ENCODE measurements around the gene SDHB. TPM values are rescaled to one million over a fixed set of nuclear protein-coding genes. Genes with fewer than 3 reads are reported as not detected.
A peak's percentile ranks its signal among the peaks of the same experiment; 100 is the strongest.

Gene SDHB
- 100 to 1,000 TPM in 1 of 4 donors, 10 to 100 TPM in 3; 77.6 to 154 (median 86.2) TPM for total RNA-seq

- TF ChIP-seq, protein P1, sequence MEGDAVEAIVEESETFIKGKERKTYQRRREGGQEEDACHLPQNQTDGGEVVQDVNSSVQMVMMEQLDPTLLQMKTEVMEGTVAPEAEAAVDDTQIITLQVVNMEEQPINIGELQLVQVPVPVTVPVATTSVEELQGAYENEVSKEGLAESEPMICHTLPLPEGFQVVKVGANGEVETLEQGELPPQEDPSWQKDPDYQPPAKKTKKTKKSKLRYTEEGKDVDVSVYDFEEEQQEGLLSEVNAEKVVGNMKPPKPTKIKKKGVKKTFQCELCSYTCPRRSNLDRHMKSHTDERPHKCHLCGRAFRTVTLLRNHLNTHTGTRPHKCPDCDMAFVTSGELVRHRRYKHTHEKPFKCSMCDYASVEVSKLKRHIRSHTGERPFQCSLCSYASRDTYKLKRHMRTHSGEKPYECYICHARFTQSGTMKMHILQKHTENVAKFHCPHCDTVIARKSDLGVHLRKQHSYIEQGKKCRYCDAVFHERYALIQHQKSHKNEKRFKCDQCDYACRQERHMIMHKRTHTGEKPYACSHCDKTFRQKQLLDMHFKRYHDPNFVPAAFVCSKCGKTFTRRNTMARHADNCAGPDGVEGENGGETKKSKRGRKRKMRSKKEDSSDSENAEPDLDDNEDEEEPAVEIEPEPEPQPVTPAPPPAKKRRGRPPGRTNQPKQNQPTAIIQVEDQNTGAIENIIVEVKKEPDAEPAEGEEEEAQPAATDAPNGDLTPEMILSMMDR (IDR thresholded peaks at IDR 0.05): no peak
- TF ChIP-seq POLR2A (IDR thresholded peaks at IDR 0.05): peak in 1 of 2 donors; percentile 43
- intact Hi-C loops (cut with DNase I; ENCODE audit: low total_unique reads): no loop called here
- peak within 1 kb of the TSS; percentile 89 for H3K4me3 ChIP-seq (ENCODE audit: low read depth, poor library complexity, severe bottlenecking)
- peak; percentile 97 to 100 for DNase-seq (ENCODE audit: low spot score in 2 of 2)
- WGBS, 2 donors: 0 to 2% methylated on average over 36 to 44 of the region's 44 CpGs
Observed at GRCh38 chr1:17053685-17054410, at the start of gene SDHB. Gene SDHB, minus strand, starts transcription at chr1:17054032. Its CDS starts 13 bp downstream, at chr1:17054019.

GRCh38 chr1:17102232-17102631 lies 48.4 kb upstream of the SDHB start:
- no peak for DNase-seq (ENCODE audit: low spot score in 2 of 2)
- H3K4me3 ChIP-seq (ENCODE audit: low read depth, poor library complexity, severe bottlenecking): no peak overlapping the region
- no peak for TF ChIP-seq POLR2A (IDR thresholded peaks at IDR 0.05)
- TF ChIP-seq, protein P1 (IDR thresholded peaks at IDR 0.05): no peak
- intact Hi-C loops (cut with DNase I; ENCODE audit: low total_unique reads): no loop called here
- 73 to 84% methylated on average over 2 of the region's 2 CpGs for WGBS, 2 donors

DNA sequence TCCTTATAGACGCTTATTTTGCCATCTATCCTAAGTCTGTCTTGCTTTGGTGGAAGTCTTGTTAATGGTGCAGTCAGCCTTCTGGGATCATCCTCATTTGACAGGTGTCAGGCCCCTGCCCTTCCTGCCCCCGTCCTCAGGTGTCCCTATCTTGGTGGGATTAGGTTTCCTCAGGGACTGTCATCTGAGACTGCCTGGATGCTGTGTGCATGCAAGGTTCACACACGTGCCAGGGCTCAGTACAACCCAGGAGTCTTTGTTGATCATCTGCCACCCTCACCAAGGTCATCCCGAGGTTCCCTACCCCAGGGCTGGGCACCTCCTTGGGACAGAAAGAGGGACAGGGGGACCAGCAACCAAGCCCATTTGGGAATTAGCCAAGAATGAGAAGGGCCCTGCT lies 47.4 kb upstream of the SDHB start:
- DNase-seq (ENCODE audit: low spot score in 2 of 2): no peak
- intact Hi-C loops (cut with DNase I; ENCODE audit: low total_unique reads): no loop called here
- TF ChIP-seq, protein P1 (IDR thresholded peaks at IDR 0.05): no peak
- no peak for TF ChIP-seq POLR2A (IDR thresholded peaks at IDR 0.05)
- no peak overlapping the region for H3K4me3 ChIP-seq (ENCODE audit: low read depth, poor library complexity, severe bottlenecking)
- WGBS, 2 donors: 58 to 90% methylated on average over 3 to 4 of the region's 4 CpGs

- TF ChIP-seq, protein P1 (IDR thresholded peaks at IDR 0.05): no peak
- TF ChIP-seq POLR2A (IDR thresholded peaks at IDR 0.05): no peak
- intact Hi-C loops (cut with DNase I; ENCODE audit: low total_unique reads): no loop called here
Observed at GRCh38 chr1:17099616-17100340, 45.9 kb upstream of the SDHB start.

GRCh38 chr1:17098446-17099317 lies 44.9 kb upstream of the SDHB start:
- intact Hi-C loops (cut with DNase I; ENCODE audit: low total_unique reads): no loop called here
- TF ChIP-seq, protein P1 (IDR thresholded peaks at IDR 0.05): no peak
- no peak for TF ChIP-seq POLR2A (IDR thresholded peaks at IDR 0.05)
- H3K4me3 ChIP-seq (ENCODE audit: low read depth, poor library complexity, severe bottlenecking): no peak overlapping the region
- WGBS, 2 donors: 51 to 65% methylated on average over 13 of the region's 13 CpGs
- DNase-seq (ENCODE audit: low spot score in 2 of 2): no peak

More at GRCh38 chr1:17099616-17100340, 45.9 kb upstream of the SDHB start:
- WGBS, 2 donors: 80 to 83% methylated on average over 10 of the region's 10 CpGs
- DNase-seq (ENCODE audit: low spot score in 2 of 2): no peak
- H3K4me3 ChIP-seq (ENCODE audit: low read depth, poor library complexity, severe bottlenecking): no peak overlapping the region
